ENCODE measurements around the gene ZNF135.

ZNF135 gene

DNA sequence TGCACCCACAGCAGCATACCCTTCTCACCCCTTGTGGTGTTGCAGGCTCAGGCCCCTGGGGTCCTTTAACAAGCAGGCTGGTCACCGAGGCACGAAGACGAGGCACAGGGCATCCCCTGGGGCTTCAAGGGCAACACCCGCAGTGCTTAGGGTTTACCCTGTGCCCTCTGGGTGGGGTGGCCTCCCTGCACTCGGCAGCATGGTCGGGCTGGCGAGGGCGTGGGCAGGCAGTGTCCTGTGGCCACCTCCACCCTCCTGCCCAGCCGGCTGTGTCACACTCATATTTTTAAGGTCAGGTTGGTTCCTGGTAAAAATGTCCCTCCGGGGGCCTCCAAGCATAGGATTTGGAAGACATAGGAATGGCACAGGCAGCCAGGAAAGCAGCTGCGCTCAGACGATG, 11.4 kb upstream of the ZNF135 start:
- no peak for DNase-seq (ENCODE audit: low read depth)

DNA sequence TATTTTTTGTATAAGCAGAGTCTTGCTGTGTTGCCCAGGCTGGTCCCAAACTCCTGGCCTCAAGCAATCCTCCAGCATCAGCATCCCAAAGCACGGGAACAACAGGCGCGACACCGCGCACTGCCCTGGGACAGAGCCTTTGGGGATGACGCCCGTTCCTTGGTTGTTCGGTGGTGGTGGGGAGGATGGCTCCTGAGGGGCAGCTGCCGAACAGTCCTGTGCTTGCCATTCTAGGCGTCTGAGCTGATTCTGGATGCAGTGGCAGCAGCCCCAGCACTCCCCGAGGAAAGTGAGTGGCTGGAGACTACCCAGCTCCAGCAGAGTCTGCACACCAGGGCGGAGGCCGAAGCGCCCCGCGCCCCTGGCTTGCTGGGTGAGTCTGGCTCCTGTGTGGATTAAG, 6.8 kb upstream of the ZNF135 start:
- DNase-seq (ENCODE audit: low read depth), result no peak

DNA sequence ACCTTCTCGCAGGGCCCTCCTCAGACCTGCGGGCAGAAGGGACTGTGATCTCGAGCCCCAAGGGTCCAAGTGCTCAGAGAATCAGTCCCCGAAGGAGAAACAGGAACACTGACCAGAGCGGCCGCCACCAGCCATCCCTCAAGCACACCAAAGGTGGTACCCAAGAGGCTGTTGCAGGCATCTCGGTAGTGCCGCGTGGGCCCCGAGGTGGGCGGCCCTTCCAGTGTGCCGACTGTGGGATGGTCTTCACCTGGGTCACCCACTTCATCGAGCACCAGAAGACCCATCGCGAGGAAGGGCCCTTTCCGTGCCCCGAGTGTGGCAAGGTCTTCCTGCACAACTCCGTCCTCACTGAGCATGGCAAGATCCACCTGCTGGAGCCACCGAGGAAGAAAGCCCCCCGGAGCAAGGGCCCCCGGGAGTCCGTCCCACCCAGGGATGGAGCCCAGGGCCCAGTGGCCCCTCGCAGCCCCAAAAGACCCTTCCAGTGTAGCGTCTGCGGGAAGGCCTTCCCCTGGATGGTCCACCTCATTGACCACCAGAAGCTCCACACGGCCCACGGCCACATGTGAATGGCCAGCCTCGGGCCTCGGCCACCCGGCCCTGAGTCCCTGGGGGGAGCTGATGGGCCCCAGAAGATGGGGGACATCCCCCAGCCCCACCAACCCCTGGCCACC, 5.5 kb upstream of the ZNF135 start:
- DNase-seq (ENCODE audit: low read depth), result no peak

DNA sequence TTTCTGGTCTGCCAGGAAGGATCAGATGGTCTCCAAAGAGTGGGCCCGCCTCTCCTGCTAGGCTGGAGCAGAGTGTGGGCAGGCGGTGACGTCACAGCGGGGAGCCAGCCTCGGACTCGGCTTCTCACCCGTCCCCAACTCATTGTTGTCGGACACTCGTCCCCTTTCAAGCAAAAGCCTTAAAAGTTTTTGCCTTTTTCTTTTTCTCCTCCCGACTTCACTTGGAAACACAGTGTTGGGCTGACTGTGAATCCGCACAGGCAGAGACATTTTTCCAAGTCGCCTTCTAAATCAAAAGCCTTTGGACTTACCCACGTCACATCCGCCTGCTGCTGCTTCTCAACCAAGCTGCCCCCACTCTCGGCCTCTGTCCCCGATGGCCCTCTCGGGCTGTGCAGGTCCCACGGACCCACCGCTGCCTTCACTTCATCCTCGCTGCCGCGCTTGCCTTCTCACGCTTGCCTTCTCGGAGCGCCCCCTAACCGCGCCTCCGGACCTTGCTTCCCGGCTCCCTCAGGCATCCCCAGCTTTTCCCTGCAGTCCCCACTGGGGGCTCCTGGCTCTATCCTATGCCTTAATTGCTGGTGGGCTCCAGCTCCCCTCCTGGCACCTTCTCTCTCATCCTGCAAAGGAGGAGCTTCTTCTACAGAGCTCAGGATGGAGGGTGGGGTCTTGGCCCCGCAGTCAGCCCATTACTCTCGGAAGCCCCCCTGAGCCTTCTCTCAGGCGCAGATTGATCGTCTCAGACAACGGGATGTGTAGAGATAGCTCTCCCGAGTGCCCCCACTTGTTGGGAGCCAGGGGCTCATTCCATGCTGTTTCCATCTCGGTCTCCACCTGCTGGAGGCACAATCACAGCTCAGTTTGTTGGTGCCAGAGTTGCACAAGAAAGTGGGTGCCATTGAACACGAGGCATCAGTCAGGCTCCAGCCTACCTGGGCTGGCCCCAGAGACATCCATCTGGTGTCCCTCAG, 3.9 kb upstream of the ZNF135 start:
- no peak for DNase-seq (ENCODE audit: low read depth)

DNA sequence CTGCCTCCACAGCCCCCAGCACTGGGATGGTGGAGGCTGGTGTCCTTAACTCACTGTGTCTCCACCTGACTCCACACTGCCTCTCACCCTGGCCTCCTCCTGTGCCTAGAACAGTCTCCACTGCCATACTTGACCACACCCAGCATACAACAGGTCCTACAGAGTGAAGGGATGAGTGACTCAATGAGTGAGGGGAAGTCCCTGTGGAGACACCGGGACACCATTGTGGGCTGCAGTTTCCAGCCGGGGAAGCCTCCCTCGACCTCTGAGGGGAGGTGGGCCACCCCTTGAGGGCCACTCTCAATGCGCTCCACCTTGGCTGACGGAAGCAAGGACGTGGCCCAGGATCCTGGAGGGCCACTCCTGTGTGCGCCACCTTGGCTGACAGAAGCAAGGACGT, 2.8 kb upstream of the ZNF135 start:
- no peak for DNase-seq (ENCODE audit: low read depth)

DNA sequence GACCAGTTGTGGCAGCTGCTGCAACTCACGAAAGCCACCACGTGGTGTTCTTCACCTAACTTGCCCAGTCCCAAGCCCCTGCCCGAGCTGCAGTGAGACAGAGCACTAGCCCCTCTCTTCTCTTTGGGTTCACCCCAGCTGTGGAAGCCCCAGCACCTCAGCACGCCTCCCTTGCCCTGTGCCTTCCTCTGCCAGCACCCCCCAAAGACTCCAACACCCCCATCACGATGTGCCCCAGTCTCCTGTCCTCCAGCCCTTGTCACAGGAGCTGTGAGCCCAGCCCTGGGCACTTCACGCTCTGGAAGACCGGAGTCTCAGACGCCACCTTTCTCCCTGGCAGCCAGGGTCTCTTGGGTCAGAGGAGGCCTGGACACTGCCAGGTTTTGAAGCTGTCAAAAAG, 2.2 kb upstream of the ZNF135 start:
- no peak for DNase-seq (ENCODE audit: low read depth)

DNA sequence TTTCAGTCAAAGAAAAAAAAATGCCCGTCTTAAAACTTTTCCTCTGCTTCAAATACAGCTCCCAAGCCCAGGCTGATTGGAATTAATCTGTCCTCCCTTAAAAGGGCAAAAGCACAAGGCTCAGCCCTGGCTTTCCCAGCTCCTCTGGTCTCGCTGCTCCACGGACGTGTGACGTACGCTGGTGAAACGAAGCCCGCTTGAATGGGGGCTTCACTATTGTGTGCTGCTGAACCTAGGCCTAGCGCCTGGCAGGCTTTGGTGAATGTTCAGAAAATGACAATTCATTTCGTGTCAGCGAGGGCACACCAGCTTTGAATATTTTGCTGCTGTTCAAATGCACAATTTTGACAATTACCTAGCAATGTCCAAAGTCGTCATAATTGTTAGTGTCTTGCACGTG, 615 bp upstream of the ZNF135 start:
- DNase-seq (ENCODE audit: low read depth), result no peak

DNA sequence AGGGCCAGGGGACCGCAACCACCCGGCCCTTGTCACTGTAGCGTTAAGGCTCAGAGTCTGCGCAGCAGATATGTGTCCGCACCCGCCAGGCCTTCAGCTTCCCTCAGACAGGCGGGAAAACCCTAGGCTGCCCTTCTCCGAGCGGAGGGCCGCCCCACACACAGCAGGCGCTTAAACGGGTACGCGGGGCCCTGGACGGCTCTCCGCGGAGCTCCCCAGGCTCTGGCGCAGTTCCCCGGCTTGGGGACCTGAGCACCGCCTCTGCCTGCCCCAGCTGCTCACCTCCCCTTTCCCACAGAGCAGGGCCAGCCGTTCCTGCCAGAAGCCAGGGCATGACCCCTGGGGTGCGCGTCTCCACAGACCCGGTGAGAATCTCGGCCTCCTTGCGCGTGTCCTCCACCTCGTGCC, 593 bp downstream of the ZNF135 start:
- no peak for DNase-seq (ENCODE audit: low read depth)

DNA sequence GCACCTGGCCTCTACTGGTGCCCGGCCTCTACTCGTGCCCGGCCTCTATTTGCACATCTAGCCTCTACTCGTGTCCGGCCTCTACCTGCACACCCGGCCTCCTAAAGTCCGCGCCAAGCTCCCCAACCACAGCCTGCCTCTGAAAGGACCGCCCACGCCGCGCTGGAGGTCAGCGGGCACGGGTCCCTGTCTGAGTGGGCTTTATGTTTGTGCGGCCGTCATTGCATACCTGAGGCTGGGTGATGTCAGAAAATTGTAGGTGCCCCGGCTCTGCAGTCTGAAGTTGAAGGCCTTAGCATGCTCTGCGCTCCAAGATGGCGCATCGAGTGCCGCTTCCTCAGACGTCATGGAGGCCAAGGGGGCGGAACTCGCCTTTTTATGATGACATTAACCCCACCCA, 1.1 kb downstream of the ZNF135 start:
- no peak for DNase-seq (ENCODE audit: low read depth)

DNA sequence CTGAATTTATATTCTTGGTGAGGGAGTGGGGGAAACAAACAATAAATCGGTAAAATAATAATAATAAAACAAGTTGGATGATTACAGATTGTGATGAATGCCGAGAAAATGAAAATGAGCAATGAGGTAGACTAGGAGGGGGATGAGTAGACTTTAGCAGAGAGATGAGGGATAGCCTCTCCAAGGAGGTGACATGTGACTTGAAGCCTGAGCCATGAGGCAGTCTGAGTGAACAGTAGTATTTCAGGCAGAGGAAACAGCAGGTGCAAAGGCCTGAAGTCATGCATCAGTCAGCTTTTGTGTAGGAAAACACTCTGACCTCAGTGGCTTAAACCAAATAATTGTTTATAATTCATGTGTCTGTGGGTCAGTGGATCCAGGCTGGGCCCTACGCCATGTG, 4.6 kb downstream of the ZNF135 start:
- DNase-seq (ENCODE audit: low read depth), result no peak

DNA sequence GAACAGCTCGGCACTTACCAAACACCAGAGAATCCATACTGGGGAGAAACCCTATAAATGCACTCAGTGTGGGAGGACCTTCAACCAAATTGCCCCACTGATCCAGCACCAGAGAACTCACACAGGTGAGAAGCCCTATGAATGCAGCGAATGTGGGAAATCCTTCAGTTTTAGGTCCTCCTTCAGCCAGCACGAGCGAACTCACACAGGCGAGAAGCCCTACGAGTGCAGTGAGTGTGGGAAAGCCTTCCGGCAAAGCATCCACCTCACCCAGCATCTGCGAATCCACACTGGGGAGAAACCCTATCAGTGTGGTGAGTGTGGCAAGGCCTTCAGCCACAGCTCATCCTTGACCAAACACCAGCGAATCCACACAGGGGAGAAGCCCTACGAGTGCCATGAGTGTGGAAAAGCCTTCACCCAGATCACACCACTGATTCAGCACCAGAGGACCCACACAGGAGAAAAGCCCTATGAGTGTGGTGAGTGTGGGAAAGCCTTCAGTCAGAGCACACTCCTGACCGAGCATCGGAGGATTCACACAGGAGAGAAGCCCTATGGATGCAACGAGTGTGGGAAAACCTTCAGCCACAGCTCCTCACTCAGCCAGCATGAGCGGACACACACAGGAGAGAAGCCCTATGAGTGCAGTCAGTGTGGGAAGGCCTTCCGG, 8.3 kb downstream of the ZNF135 start:
- no peak for DNase-seq (ENCODE audit: low read depth)

DNA sequence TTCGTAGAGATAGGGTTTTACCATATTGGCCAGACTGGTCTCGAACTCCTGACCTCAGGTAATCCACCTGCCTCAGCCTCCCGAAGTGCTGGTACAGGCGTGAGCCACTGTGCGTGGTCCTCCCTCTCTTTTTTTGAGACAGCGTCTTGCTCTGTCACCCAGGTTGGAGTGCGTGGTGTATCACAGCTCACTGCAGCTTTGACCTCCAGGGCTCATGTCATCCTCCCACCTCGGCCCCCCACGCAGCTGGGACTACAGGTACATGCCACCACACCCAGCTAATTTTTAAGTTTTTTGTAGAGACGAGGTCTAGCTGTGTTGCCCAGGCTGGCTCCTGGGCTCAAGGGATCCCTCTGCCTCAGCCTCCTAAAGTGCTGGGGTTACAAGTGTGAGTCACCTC, 20.7 kb downstream of the ZNF135 start:
- DNase-seq (ENCODE audit: low read depth), result no peak

DNA sequence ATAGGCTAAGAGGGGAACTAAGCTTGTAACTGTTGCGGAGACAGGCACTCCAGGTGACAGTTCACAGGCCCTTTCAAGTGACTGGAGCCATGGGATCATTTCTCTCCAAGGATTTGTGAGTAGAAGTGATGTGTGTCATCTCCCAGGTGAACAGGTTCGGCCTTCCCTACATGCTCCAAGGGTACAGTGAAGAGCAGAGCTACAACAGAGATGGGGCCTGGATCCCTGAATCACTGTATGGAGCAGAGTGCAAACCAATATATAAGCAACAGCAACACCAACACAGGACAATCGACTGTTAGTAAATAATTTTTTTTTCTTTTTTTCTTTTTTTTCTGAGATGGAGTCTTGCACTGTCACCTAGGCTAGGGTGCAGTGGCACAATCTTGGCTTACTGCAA, 23.9 kb downstream of the ZNF135 start:
- DNase-seq (ENCODE audit: low read depth), result no peak

DNA sequence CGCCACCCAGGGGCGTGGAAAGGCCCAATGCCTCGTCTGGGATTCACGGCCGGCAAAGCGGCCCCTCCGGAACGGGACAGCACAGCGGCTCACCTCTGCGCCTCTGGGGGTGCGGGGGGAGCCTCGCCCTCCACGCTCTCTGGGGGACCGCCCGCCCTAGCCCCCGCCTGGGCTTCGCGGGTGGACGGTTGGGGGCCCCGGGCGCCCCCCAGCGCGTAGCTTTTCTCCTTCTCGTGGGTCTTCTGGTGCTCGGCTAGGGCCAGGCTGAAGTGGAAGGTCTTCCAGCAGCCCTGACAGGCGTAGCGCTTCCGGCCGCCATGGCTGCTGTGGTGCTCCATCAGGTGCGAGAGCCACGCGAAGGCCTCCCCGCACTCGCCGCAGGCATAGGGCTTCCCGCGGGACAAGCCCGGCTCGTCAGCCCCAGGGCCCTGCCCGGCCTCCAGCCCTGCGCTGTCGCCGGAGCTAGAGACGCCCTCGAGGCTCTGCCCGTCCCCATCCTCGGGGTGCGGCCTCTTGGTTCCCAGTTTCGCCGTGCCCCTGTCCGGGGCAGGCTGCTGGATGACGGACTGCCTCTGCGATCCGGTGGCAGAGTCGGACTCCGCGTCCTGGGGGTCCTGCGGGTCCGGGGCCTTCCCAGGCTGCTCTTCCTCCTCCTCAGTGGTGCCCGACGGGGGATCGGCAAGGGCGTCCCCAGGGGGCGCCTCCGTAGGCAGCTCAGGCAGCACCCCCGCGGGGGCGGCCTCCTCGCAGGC, 25.7 kb downstream of the ZNF135 start:
- no peak for DNase-seq (ENCODE audit: low read depth)

DNA sequence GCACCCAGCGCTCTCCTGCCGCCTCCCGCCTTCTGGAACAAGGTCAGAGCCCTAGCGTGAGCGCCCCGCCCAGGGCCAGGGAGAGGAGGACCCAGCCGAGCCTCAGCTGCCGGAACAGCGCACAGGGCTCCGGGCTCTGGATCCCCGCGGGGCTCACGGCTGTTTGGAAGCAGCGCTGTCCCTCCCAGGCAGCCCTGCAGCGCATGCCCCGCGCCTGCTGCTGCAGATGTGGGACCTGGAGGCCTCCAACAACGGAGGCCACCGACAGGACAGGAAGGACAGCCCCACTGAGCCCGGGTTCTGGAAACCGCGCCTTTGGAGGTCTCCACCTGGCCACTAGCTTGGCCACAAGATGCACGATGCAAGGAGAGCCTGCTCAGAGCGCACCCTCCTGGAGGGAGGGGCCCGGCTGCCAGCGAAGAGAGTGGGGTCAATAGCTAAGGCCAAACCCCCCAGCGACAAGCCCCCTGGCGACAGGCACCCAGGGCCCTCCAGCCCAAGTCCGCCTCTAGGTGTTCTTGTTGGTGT, 26.3 kb downstream of the ZNF135 start:
- DNase-seq (ENCODE audit: low read depth), result no peak

DNA sequence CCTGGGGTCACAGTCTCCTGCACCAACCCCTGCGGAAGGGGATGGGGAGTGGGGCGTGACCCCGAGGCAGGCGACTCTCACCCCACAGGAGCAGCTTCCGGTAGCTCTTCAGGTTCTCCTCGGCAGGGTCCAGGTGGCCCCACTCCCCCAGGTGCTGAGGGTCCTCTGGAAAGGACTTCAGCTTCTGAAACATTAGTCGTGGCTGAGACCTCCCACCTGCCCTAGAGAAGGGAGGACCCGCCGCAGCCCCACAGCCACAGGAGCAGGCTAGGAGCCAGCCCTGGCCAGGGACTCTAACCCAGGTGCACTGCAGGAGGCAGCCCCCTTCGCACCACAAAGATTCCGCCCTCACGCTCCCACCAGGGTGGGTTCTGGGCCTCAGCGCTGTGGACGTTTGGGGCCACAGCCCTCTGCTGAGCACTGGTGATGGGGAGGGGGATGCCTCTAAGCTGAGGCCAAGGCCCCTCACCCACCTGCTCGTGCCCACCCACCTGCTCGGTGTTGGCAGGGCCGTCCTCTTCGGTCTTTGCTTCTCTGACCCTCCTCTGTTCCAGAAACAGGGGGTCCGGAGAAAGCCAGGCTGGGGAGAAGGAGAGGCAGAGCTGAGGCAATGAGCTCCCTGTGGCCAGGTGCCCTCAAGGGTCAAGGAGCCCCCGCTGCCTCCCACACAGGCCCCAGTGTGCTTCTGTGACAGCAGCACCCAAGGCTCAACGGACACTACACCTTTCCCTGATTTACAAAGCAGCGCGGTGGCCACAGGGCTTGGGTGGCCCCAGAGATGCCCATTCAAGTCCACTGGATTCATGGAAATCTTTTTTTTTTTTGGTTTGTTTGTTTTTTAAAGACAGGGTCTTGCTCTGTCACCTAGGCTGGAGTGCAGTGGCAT, 28.0 kb downstream of the ZNF135 start:
- no peak for DNase-seq (ENCODE audit: low read depth)

DNA sequence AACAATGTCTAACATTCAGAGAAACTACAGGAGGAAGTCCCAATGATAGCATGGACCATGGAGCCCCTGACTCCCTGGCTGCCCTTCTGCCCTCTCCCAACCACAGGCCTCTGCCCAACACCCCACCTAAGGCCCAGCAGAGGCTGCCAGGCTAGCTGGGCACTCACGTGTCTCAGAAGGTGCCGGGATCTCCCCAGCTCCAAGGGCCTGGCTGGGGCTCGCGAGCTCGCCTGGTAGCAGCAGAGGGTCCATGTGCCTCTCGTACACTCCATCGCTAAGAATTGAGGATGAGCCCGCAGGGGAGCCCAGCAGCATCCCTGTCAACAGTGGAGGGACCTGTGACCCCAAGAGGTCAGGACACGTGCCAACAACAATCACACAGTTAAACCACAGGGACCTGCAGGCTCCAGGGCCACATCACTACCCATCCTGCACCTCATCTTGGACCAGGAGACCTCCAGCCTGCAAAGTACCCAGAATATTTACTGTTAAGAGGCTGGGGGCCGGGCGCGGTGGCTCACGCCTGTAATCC, 29.5 kb downstream of the ZNF135 start:
- no peak for DNase-seq (ENCODE audit: low read depth)

DNA sequence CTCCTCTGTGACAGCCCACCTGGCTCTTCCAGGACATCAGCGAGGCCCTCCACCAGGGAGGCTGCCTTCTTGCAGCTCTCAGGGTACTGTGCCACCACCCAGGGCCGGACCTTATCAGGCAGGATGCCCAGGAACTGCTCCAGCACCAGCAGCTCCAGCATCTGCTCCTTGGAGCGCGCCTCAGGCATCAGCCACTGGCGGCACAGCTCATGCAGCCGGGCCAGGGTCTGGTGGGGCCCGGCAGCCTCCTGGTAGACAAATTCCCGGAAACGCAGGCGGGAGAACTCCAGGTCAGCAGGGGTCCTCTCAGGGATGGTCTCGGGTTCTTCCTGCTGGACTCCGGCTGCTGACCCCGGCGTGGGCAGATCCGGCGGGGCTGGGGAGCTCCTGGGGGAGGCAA, 30.8 kb downstream of the ZNF135 start:
- DNase-seq (ENCODE audit: low read depth), result no peak

DNA sequence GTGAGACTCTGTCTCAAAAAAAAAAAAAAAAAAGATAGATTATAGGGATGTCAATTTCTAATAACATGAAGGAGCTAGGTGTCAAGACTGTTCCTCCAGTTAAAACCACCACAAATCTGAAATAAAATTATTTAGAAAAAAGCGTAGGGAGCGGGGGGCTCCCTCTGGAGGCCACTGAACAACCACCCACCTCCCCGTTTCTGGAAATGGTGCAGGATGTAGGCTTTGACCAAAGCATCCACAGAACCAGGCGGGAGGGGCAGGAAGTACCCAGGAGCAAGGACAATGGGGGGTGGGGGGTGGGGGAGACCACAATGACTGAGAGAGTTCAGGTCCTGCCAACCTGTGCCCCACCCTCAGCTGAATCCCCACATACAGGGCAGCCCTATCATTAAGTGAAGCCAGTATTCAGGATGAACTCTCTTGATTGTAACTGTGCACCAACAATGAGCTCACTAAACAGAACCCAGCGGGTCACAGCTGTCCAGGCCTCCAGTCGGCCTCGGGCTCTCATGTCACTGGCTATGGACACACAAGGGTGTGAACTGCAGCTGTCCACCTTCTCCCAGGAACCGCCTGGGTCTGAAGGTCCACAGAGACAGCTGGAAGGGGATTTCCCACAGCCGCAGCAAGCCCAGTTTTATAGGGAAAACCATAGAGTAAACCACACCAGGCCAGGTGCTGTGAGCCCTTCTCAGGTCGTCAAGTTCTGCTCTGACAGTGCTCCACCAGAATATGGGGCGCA, 32.3 kb downstream of the ZNF135 start:
- DNase-seq (ENCODE audit: low read depth), result no peak

DNA sequence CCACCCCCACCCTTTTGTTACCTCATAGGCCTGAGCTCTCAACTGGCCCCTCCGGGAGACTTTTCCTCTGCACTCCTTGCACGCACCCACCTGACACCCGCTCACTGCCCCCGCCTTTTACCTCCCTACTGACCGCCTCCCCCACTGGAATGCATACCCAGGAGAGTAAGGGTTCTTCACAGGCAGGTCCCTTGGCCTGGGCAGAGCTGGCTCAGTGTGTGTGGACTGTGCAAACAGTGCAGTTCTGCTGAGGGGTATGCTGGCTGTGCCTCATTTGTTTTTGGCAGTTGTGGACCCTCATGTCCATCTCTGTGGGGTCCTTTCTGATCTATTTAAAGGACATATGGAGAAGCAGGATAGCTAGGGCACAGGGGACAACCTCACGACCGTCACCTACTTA, 34.0 kb downstream of the ZNF135 start:
- DNase-seq (ENCODE audit: low read depth), result no peak

Data from activated T-cell treated with anti-CD3 and anti-CD28 coated beads for 48 hours (primary cell).